Trophoblast cell (in vitro differentiated cells and primary cell): ENCODE measurements around the gene WRAP73.

Experiments
- DNase-seq, 2 donors: peaks; one replicate each; pipeline ENCODE4 v3.0.0-alpha.2; 2016
- H2AFZ ChIP-seq: 2 replicates; pipeline ENCODE4 v1.6.1; 2013; ENCODE audit warnings: low read length, moderate library complexity, mild to moderate bottlenecking; ENCODE audit not compliant: insufficient read depth, poor library complexity
- H2AK5ac ChIP-seq: 2 replicates; pipeline ENCODE4 v1.6.1; 2013; ENCODE audit warnings: mild to moderate bottlenecking, low read length
- H2BK120ac ChIP-seq: 2 replicates; pipeline ENCODE4 v1.6.1; 2013; ENCODE audit warnings: low read length, mild to moderate bottlenecking, moderate library complexity; ENCODE audit not compliant: insufficient read depth, poor library complexity
- H2BK12ac ChIP-seq: 2 replicates; pipeline ENCODE4 v1.6.1; 2013; ENCODE audit warnings: mild to moderate bottlenecking, low read length, moderate library complexity
- H2BK5ac ChIP-seq: 2 replicates; pipeline ENCODE4 v1.6.1; 2013; ENCODE audit warnings: low read length, low read depth, moderate library complexity, mild to moderate bottlenecking; ENCODE audit not compliant: poor library complexity
- H3K14ac ChIP-seq: 2 replicates; pipeline ENCODE4 v1.6.1; 2013; ENCODE audit warnings: mild to moderate bottlenecking, low read length
- H3K18ac ChIP-seq: 2 replicates; pipeline ENCODE4 v1.6.1; 2013; ENCODE audit warnings: mild to moderate bottlenecking, low read length
- H3K23ac ChIP-seq: 2 replicates; pipeline ENCODE4 v1.6.1; 2013; ENCODE audit warnings: low read length
- H3K27ac ChIP-seq: 2 replicates; pipeline ENCODE4 v1.5.1; 2013; ENCODE audit warnings: low read depth, mild to moderate bottlenecking, inconsistent platforms, low read length, moderate library complexity
- H3K27me3 ChIP-seq: 2 replicates; pipeline ENCODE4 v1.6.1; 2013; ENCODE audit warnings: inconsistent platforms, mild to moderate bottlenecking, low read length, moderate library complexity; ENCODE audit not compliant: insufficient read depth
- H3K36me3 ChIP-seq, 2 experiments: 1 replicate in 1 of 2; 2 replicates in 1 of 2; pipeline ENCODE4 v1.6.1; 2013; ENCODE audit warnings: low read length in 2 of 2, mild to moderate bottlenecking in 2 of 2, moderate library complexity in 1 of 2; ENCODE audit not compliant: insufficient read depth in 2 of 2, control insufficient read depth in 1 of 2
- H3K4ac ChIP-seq: 2 replicates; pipeline ENCODE4 v1.6.1; 2013; ENCODE audit warnings: low read depth, mild to moderate bottlenecking, low read length, moderate library complexity
- H3K4me1 ChIP-seq, 2 experiments: 1 replicate in 1 of 2; 2 replicates in 1 of 2; pipeline ENCODE4 v1.6.1; 2013; ENCODE audit warnings: low read length in 2 of 2, mild to moderate bottlenecking in 2 of 2, moderate library complexity in 1 of 2; ENCODE audit not compliant: insufficient read depth in 2 of 2, control insufficient read depth in 1 of 2
- H3K4me2 ChIP-seq: 2 replicates; pipeline ENCODE4 v1.6.1; 2013; ENCODE audit warnings: inconsistent platforms, mild to moderate bottlenecking, low read length, moderate library complexity
- H3K4me3 ChIP-seq: 2 replicates; pipeline ENCODE4 v1.5.1; 2013; ENCODE audit warnings: mild to moderate bottlenecking, low read depth, low read length, inconsistent platforms
- H3K79me1 ChIP-seq: one replicate; pipeline ENCODE4 v1.6.1; 2013; ENCODE audit warnings: low read length
- H3K79me2 ChIP-seq: 2 replicates; pipeline ENCODE4 v1.6.1; 2013; ENCODE audit warnings: low read length, mild to moderate bottlenecking; ENCODE audit not compliant: control insufficient read depth, insufficient read depth, poor library complexity
- H3K9ac ChIP-seq: 2 replicates; pipeline ENCODE4 v1.6.1; 2013; ENCODE audit warnings: mild to moderate bottlenecking, low read length
- H3K9me3 ChIP-seq: 2 replicates; pipeline ENCODE4 v1.6.1; 2013; ENCODE audit warnings: low read depth, mild to moderate bottlenecking, control low read depth, inconsistent platforms, low read length; ENCODE audit not compliant: insufficient read depth
- H4K12ac ChIP-seq: 2 replicates; pipeline ENCODE4 v1.6.1; 2013; ENCODE audit warnings: low read depth, mild to moderate bottlenecking, low read length, moderate library complexity
- H4K8ac ChIP-seq: 2 replicates; pipeline ENCODE4 v1.6.1; 2013; ENCODE audit warnings: low read depth, mild to moderate bottlenecking, low read length, moderate library complexity
- H4K91ac ChIP-seq: one replicate; pipeline ENCODE4 v1.6.1; 2013; ENCODE audit warnings: low read depth, mild to moderate bottlenecking, low read length, moderate library complexity
- WGBS: extraction: QIAGEN DNeasy Blood & Tissue Kit; methylation state at CpG from one replicate; pipeline ENCODE4 v1.1.7; 2013; ENCODE audit warnings: missing lambda C conversion rate; ENCODE audit not compliant: insufficient read length, insufficient coverage; ENCODE audit errors: extremely low coverage; 5-methylcytosine and 5-hydroxymethylcytosine counted together

Gene WRAP73

GRCh38 chr1:3599286-3599811 lies 50.6 kb downstream of the WRAP73 start:
- no peak overlapping the region for H2AK5ac ChIP-seq
- no peak overlapping the region for H2AFZ ChIP-seq
- no CpG with 5 or more reads among the region's 16 CpGs for WGBS
- H3K4me3 ChIP-seq, result no peak overlapping the region
- no peaks in the 10 kb centered on the region for H3K79me2 ChIP-seq
- H4K12ac ChIP-seq, result no peak overlapping the region
- no peak overlapping the region for H3K27ac ChIP-seq
- no peak overlapping the region for H3K4ac ChIP-seq
- H4K8ac ChIP-seq, result no peak overlapping the region
- H3K9me3 ChIP-seq, result peaks cover 6% of the 10 kb centered on the region
- no peak overlapping the region for H3K14ac ChIP-seq
- H2BK12ac ChIP-seq, result no peak overlapping the region
- H3K23ac ChIP-seq, result no peak overlapping the region
- H3K27me3 ChIP-seq, result no peaks in the 10 kb centered on the region
- H4K91ac ChIP-seq, result no peak overlapping the region
- H2BK120ac ChIP-seq, result no peak overlapping the region
- no peaks in the 10 kb centered on the region for H3K36me3 ChIP-seq
- no peaks in the 10 kb centered on the region for H3K4me1 ChIP-seq
- no peak overlapping the region for H2BK5ac ChIP-seq
- H3K9ac ChIP-seq, result no peak overlapping the region
- no peaks in the 10 kb centered on the region for H3K79me1 ChIP-seq
- no peak overlapping the region for H3K18ac ChIP-seq
- no peak overlapping the region for H3K4me2 ChIP-seq
- no peak for DNase-seq

- H3K14ac ChIP-seq, result no peak overlapping the region
- H3K23ac ChIP-seq, result no peak overlapping the region
- H4K12ac ChIP-seq, result no peak overlapping the region
- no peak overlapping the region for H3K27ac ChIP-seq
- no peak for DNase-seq
- H2BK12ac ChIP-seq, result no peak overlapping the region
- H3K4me2 ChIP-seq, result no peak overlapping the region
- no peaks in the 10 kb centered on the region for H3K36me3 ChIP-seq
- H3K18ac ChIP-seq, result no peak overlapping the region
- H2BK5ac ChIP-seq, result no peak overlapping the region
- H3K9me3 ChIP-seq, result no peaks in the 10 kb centered on the region
- no peak overlapping the region for H3K4ac ChIP-seq
- no peak overlapping the region for H4K91ac ChIP-seq
- WGBS, result no CpG with 5 or more reads among the region's 30 CpGs
- no peak overlapping the region for H3K9ac ChIP-seq
- no peaks in the 10 kb centered on the region for H3K4me1 ChIP-seq
- no peaks in the 10 kb centered on the region for H3K79me1 ChIP-seq
- H3K4me3 ChIP-seq, result no peak overlapping the region
- no peak overlapping the region for H4K8ac ChIP-seq
- H2AFZ ChIP-seq, result no peak overlapping the region
- no peaks in the 10 kb centered on the region for H3K27me3 ChIP-seq
- H3K79me2 ChIP-seq, result no peaks in the 10 kb centered on the region
- H2AK5ac ChIP-seq, result no peak overlapping the region
- no peak overlapping the region for H2BK120ac ChIP-seq
Measured at GRCh38 chr1:3598522-3599285, 51.2 kb downstream of the WRAP73 start.

GRCh38 chr1:3598051-3598491 lies 51.8 kb downstream of the WRAP73 start:
- DNase-seq, result no peak
- WGBS, result no CpG with 5 or more reads among the region's 26 CpGs

GRCh38 chr1:3597599-3597964 lies 52.3 kb downstream of the WRAP73 start:
- Histone ChIP-seq H4K12ac (no peak overlapping the region), H4K91ac (no peak overlapping the region), H3K9ac (no peak overlapping the region), H2BK12ac (no peak overlapping the region), H3K23ac (no peak overlapping the region), H3K18ac (no peak overlapping the region), H2AFZ (no peak overlapping the region), H3K4me2 (no peak overlapping the region), H2BK120ac (no peak overlapping the region), H3K4me3 (no peak overlapping the region), H3K14ac (no peak overlapping the region), H4K8ac (no peak overlapping the region), H3K4ac (no peak overlapping the region), H3K79me2 (no peaks in the 10 kb centered on the region), H3K27me3 (no peaks in the 10 kb centered on the region), H2AK5ac (no peak overlapping the region), H3K27ac (no peak overlapping the region), H3K9me3 (no peaks in the 10 kb centered on the region), H3K36me3 (no peaks in the 10 kb centered on the region), H3K79me1 (no peaks in the 10 kb centered on the region), H3K4me1 (no peaks in the 10 kb centered on the region), H2BK5ac (no peak overlapping the region)
- no peak for DNase-seq
- no CpG with 5 or more reads among the region's 11 CpGs for WGBS

More at GRCh38 chr1:3598051-3598491, 51.8 kb downstream of the WRAP73 start:
- H3K27me3 ChIP-seq, result no peaks in the 10 kb centered on the region
- H3K18ac ChIP-seq, result no peak overlapping the region
- no peaks in the 10 kb centered on the region for H3K79me2 ChIP-seq
- no peak overlapping the region for H2AFZ ChIP-seq
- no peak overlapping the region for H4K91ac ChIP-seq
- H3K4ac ChIP-seq, result no peak overlapping the region
- no peak overlapping the region for H2BK12ac ChIP-seq
- no peak overlapping the region for H3K23ac ChIP-seq
- no peaks in the 10 kb centered on the region for H3K36me3 ChIP-seq
- no peak overlapping the region for H4K8ac ChIP-seq
- H3K14ac ChIP-seq, result no peak overlapping the region
- H3K4me3 ChIP-seq, result no peak overlapping the region
- H4K12ac ChIP-seq, result no peak overlapping the region
- H3K9ac ChIP-seq, result no peak overlapping the region
- H3K9me3 ChIP-seq, result no peaks in the 10 kb centered on the region
- H2AK5ac ChIP-seq, result no peak overlapping the region
- H3K27ac ChIP-seq, result no peak overlapping the region
- no peak overlapping the region for H2BK120ac ChIP-seq
- no peak overlapping the region for H3K4me2 ChIP-seq
- no peaks in the 10 kb centered on the region for H3K79me1 ChIP-seq
- H3K4me1 ChIP-seq, result no peaks in the 10 kb centered on the region
- H2BK5ac ChIP-seq, result no peak overlapping the region
